ENCODE data around the gene SHB.

The SHB gene

GRCh38 chr9:38003230-38003629, 65.8 kb downstream of the SHB start:
- TF ChIP-seq CTCF (IDR thresholded peaks at IDR 0.05; ENCODE audit: low read length) = no peak
- no peak for TF ChIP-seq EZH2 (IDR thresholded peaks at IDR 0.05; ENCODE audit: borderline replicate concordance, low read length)
- H3F3A ChIP-seq (ENCODE audit: insufficient read depth, low read length) = no peaks in the 10 kb centered on the region
- no peaks in the 10 kb centered on the region for H4K20me1 ChIP-seq (ENCODE audit: insufficient read depth, low read length)
- no peaks in the 10 kb centered on the region for H3K27me3 ChIP-seq (ENCODE audit: insufficient read depth, low read length)
- no peaks in the 10 kb centered on the region for H3K36me3 ChIP-seq (ENCODE audit: insufficient read depth, low read length)
- no peak overlapping the region for H3K9ac ChIP-seq (ENCODE audit: low read length)
- peaks cover 4% of the 10 kb centered on the region for H3K4me1 ChIP-seq (ENCODE audit: insufficient read depth, low read length, severe bottlenecking)
- no peaks in the 10 kb centered on the region for H3K9me3 ChIP-seq (ENCODE audit: low read length)
- H2AFZ ChIP-seq (ENCODE audit: low read length) = no peak overlapping the region
- no peak overlapping the region for H3K4me3 ChIP-seq (ENCODE audit: low read depth, low read length, poor library complexity, severe bottlenecking)
- H3K79me2 ChIP-seq (ENCODE audit: insufficient read depth, low read length) = no peaks in the 10 kb centered on the region
- H3K27ac ChIP-seq (ENCODE audit: low read depth, low read length, poor library complexity, severe bottlenecking) = no peak overlapping the region
- H3K4me2 ChIP-seq (ENCODE audit: low read length) = no peak overlapping the region
- H3K9me2 ChIP-seq (ENCODE audit: low read depth, low read length) = no peaks in the 10 kb centered on the region

GRCh38 chr9:38001430-38001829, 67.6 kb downstream of the SHB start:
- no peaks in the 10 kb centered on the region for H3K79me2 ChIP-seq (ENCODE audit: insufficient read depth, low read length)
- no peaks in the 10 kb centered on the region for H3K27me3 ChIP-seq (ENCODE audit: insufficient read depth, low read length)
- TF ChIP-seq CTCF (IDR thresholded peaks at IDR 0.05; ENCODE audit: low read length) (no peak), EZH2 (IDR thresholded peaks at IDR 0.05; ENCODE audit: borderline replicate concordance, low read length) (no peak)
- no peak overlapping the region for H3K27ac ChIP-seq (ENCODE audit: low read depth, low read length, poor library complexity, severe bottlenecking)
- H3K9me3 ChIP-seq (ENCODE audit: low read length) = no peaks in the 10 kb centered on the region
- no peaks in the 10 kb centered on the region for H4K20me1 ChIP-seq (ENCODE audit: insufficient read depth, low read length)
- H2AFZ ChIP-seq (ENCODE audit: low read length) = no peak overlapping the region
- H3K9me2 ChIP-seq (ENCODE audit: low read depth, low read length) = no peaks in the 10 kb centered on the region
- H3F3A ChIP-seq (ENCODE audit: insufficient read depth, low read length) = no peaks in the 10 kb centered on the region
- no peaks in the 10 kb centered on the region for H3K36me3 ChIP-seq (ENCODE audit: insufficient read depth, low read length)
- no peak overlapping the region for H3K9ac ChIP-seq (ENCODE audit: low read length)
- no peaks in the 10 kb centered on the region for H3K4me1 ChIP-seq (ENCODE audit: insufficient read depth, low read length, severe bottlenecking)
- H3K4me2 ChIP-seq (ENCODE audit: low read length) = no peak overlapping the region
- H3K4me3 ChIP-seq (ENCODE audit: low read depth, low read length, poor library complexity, severe bottlenecking) = no peak overlapping the region

GRCh38 chr9:38000735-38001134, 68.3 kb downstream of the SHB start:
- Histone ChIP-seq H3K27me3 (ENCODE audit: insufficient read depth, low read length) (no peaks in the 10 kb centered on the region), H3K4me1 (ENCODE audit: insufficient read depth, low read length, severe bottlenecking) (no peaks in the 10 kb centered on the region), H3K36me3 (ENCODE audit: insufficient read depth, low read length) (no peaks in the 10 kb centered on the region), H3K79me2 (ENCODE audit: insufficient read depth, low read length) (no peaks in the 10 kb centered on the region), H3K4me3 (ENCODE audit: low read depth, low read length, poor library complexity, severe bottlenecking) (no peak overlapping the region), H3K4me2 (ENCODE audit: low read length) (no peak overlapping the region), H4K20me1 (ENCODE audit: insufficient read depth, low read length) (no peaks in the 10 kb centered on the region), H3K9ac (ENCODE audit: low read length) (no peak overlapping the region), H3K27ac (ENCODE audit: low read depth, low read length, poor library complexity, severe bottlenecking) (no peak overlapping the region), H3K9me2 (ENCODE audit: low read depth, low read length) (no peaks in the 10 kb centered on the region), H2AFZ (ENCODE audit: low read length) (no peak overlapping the region), H3K9me3 (ENCODE audit: low read length) (no peaks in the 10 kb centered on the region), H3F3A (ENCODE audit: insufficient read depth, low read length) (no peaks in the 10 kb centered on the region)
- no peak for TF ChIP-seq EZH2 (IDR thresholded peaks at IDR 0.05; ENCODE audit: borderline replicate concordance, low read length)
- no peak for TF ChIP-seq CTCF (IDR thresholded peaks at IDR 0.05; ENCODE audit: low read length)

All from OCI-LY1 (cell line).